Epithelial cell of esophagus (primary cell): ENCODE data around the gene RAD51B.

Source experiments
- DNase-seq: peaks from one replicate; pipeline ENCODE4 v3.0.0; 2010; ENCODE audit warnings: low read depth
- H3K4me3 ChIP-seq: 2 replicates; pipeline ENCODE4 v1.5.1; 2011; ENCODE audit warnings: mild to moderate bottlenecking, low read length, control low read depth
- CTCF ChIP-seq: IDR thresholded peaks from 2 replicates; pipeline ENCODE4 v1.5.1; 2011; ENCODE audit warnings: low read depth, mild to moderate bottlenecking, low read length, control low read depth, inconsistent platforms; ENCODE audit not compliant: insufficient read depth; ENCODE audit errors: missing control alignments

Gene RAD51B

GRCh38 chr14:68772761-68773381 is 953.3 kb downstream of the RAD51B start:
- DNase-seq = no peak
- TF ChIP-seq CTCF = no peak
- H3K4me3 ChIP-seq = no peak overlapping the region

GRCh38 chr14:68774771-68775613 is 955.4 kb downstream of the RAD51B start:
- DNase-seq = peak; percentile 74
- no peak for TF ChIP-seq CTCF
- H3K4me3 ChIP-seq = no peak overlapping the region

- TF ChIP-seq CTCF = no peak
- no peak for DNase-seq
- no peak overlapping the region for H3K4me3 ChIP-seq
These were observed 956.1 kb downstream of the RAD51B start for GRCh38 chr14:68775614-68776126.

- TF ChIP-seq CTCF = no peak
- no peak for DNase-seq
- no peak overlapping the region for H3K4me3 ChIP-seq
These were observed 958.1 kb downstream of the RAD51B start for GRCh38 chr14:68777644-68778043.
